Measurements from ENCODE around the gene LCE2B. TPM values are rescaled to one million over a fixed set of nuclear protein-coding genes. Genes with fewer than 3 reads are reported as not detected.

LCE2B gene
- total RNA-seq, 1 experiment from 2014 or later, result not detected

- H3K36me3 Mint-ChIP-seq (ENCODE audit: insufficient read depth, unreplicated experiment), result no peaks in the 10 kb centered on the region
- no TSS peak for BruUV-seq (replicated peaks)
- H3K9me3 Mint-ChIP-seq (ENCODE audit: unreplicated experiment), result no peaks in the 10 kb centered on the region
- no peak overlapping the region for H3K4me3 Mint-ChIP-seq (ENCODE audit: unreplicated experiment)
- no peaks in the 10 kb centered on the region for H3K4me1 Mint-ChIP-seq (ENCODE audit: insufficient read depth, unreplicated experiment)
- DNase-seq (ENCODE audit: unreplicated experiment), result no peak
- intact Hi-C loops (cut with micrococcal nuclease), result no loop called here
- ChIA-PET CTCF (interaction anchor here (1.3 to 1.6 kb wide), 2 partner anchors 187 to 243 kb away, joined by 3 read pairs; no protein-coding TSS in a partner anchor), POLR2A (interaction anchor here (0.6 kb wide), 1 partner anchor 67 kb away, joined by 3 read pairs; no protein-coding TSS in a partner anchor)
- no peak overlapping the region for H3K27ac Mint-ChIP-seq (ENCODE audit: low read depth, unreplicated experiment)
- TF ChIP-seq CTCF (IDR thresholded peaks at IDR 0.05; ENCODE audit: unreplicated experiment), result no peak
- H3K27me3 Mint-ChIP-seq (ENCODE audit: insufficient read depth, unreplicated experiment), result peaks cover 44% of the 10 kb centered on the region
Observed at GRCh38 chr1:152683846-152684245, 2.1 kb upstream of the LCE2B start.

- TF ChIP-seq CTCF (IDR thresholded peaks at IDR 0.05; ENCODE audit: unreplicated experiment), result no peak
- peaks cover 11% of the 10 kb centered on the region for H3K9me3 Mint-ChIP-seq (ENCODE audit: unreplicated experiment)
- peak; percentile 9 for DNase-seq (ENCODE audit: unreplicated experiment)
- no peaks in the 10 kb centered on the region for H3K36me3 Mint-ChIP-seq (ENCODE audit: insufficient read depth, unreplicated experiment)
- ChIA-PET CTCF (interaction anchor here (0.5 to 1.5 kb wide), 6 partner anchors 9 to 793 kb away, joined by 3 to 5 read pairs (median 3); no protein-coding TSS in a partner anchor), POLR2A (no interaction called here)
- BruUV-seq (replicated peaks), result no TSS peak
- H3K4me3 Mint-ChIP-seq (ENCODE audit: unreplicated experiment), result no peak within 1 kb of the TSS
- no peak within 1 kb of the TSS for H3K27ac Mint-ChIP-seq (ENCODE audit: low read depth, unreplicated experiment)
- H3K4me1 Mint-ChIP-seq (ENCODE audit: insufficient read depth, unreplicated experiment), result no peaks in the 10 kb centered on the region
- peaks cover 12% of the 10 kb centered on the region for H3K27me3 Mint-ChIP-seq (ENCODE audit: insufficient read depth, unreplicated experiment)
- intact Hi-C loops (cut with micrococcal nuclease), result no loop called here
Observed at GRCh38 chr1:152697701-152698600, 12.0 kb downstream of the LCE2B start, which contains the start of gene LCE2A. TSS of gene LCE2A (plus strand) at chr1:152698345. CDS start at chr1:152698902, 557 bp downstream.

DNA sequence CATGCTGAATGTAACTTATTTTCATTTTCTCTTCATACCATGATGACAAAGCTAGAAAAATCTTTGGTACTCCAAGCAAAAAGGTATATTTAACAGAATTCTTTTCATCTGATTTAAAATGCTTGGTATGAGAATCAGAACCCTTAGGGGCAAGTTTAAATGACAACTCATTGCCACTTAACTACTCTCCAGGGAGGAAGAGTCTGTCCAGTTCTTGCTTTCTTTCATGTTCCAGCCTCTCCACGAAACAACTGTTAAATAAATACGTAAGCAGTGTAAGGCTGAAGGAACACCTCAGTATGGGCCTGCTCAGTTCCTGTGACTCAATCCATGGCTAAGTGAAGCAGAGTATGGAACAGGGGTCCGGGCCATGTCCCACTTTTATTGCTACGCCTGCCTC lies 13.8 kb downstream of the LCE2B start:
- POLR2A ChIA-PET, result no interaction called here
- H3K4me1 Mint-ChIP-seq (ENCODE audit: insufficient read depth, unreplicated experiment), result no peaks in the 10 kb centered on the region

More for the DNA sequence above, 13.8 kb downstream of the LCE2B start:
- no peak for DNase-seq (ENCODE audit: unreplicated experiment)
- Mint-ChIP-seq H3K9me3 (ENCODE audit: unreplicated experiment) (peaks cover 4% of the 10 kb centered on the region), H3K27ac (ENCODE audit: low read depth, unreplicated experiment) (no peak overlapping the region), H3K36me3 (ENCODE audit: insufficient read depth, unreplicated experiment) (no peaks in the 10 kb centered on the region), H3K4me3 (ENCODE audit: unreplicated experiment) (no peak overlapping the region), H3K27me3 (ENCODE audit: insufficient read depth, unreplicated experiment) (no peaks in the 10 kb centered on the region)
- BruUV-seq (replicated peaks), result no TSS peak
- no peak for TF ChIP-seq CTCF (IDR thresholded peaks at IDR 0.05; ENCODE audit: unreplicated experiment)
- CTCF ChIA-PET, result no interaction called here
- intact Hi-C loops (cut with micrococcal nuclease), result no loop called here

All from MCF 10A (cell line).